K562 (cell line): ENCODE measurements around the gene FSCN2. TPM values are rescaled to one million over a fixed set of nuclear protein-coding genes. Genes with fewer than 3 reads are reported as not detected.
A peak's percentile ranks its signal among the peaks of the same experiment; 100 is the strongest.

Experiments
- ATF4 ChIP-seq: fragments of 450-650 bp; formaldehyde crosslinking; IDR thresholded peaks from 2 replicates; pipeline ENCODE4 v1.4.0; 2022; ENCODE audit warnings: mild to moderate bottlenecking, moderate library complexity
- CC2D1A ChIP-seq: fragments of 450-650 bp; IDR thresholded peaks from 2 replicates; pipeline ENCODE4 v1.6.1; 2017; ENCODE audit warnings: mild to moderate bottlenecking
- CEBPB ChIP-seq: fragments of 450-650 bp; IDR thresholded peaks from 2 replicates; pipeline ENCODE4 v1.6.1; 2016; ENCODE audit warnings: missing genetic modification characterization, missing compliant biosample characterization
- CREBBP ChIP-seq: IDR thresholded peaks from one replicate; pipeline ENCODE4 v1.6.1; 2012; ENCODE audit warnings: low read depth, mild to moderate bottlenecking, control low read depth, inconsistent platforms, low read length
- DACH1 ChIP-seq: fragments of 450-650 bp; IDR thresholded peaks from 2 replicates; pipeline ENCODE4 v1.6.1; 2018; ENCODE audit not compliant: partially characterized antibody
- GABPA ChIP-seq: fragments of 200-800 bp; sonication (Bioruptor generic); conservative IDR thresholded peaks from 2 replicates; pipeline ENCODE4 v1.6.1; 2016; ENCODE audit warnings: low read depth, missing genetic modification characterization, missing compliant biosample characterization
- HEY1 ChIP-seq: fragments of 250-450 bp; sonication (Bioruptor Pico); IDR thresholded peaks from 2 replicates; pipeline ENCODE4 v1.5.0; 2020; ENCODE audit warnings: mild to moderate bottlenecking, moderate library complexity, borderline replicate concordance
- HLTF ChIP-seq: fragments of 450-650 bp; IDR thresholded peaks from 2 replicates; pipeline ENCODE4 v1.6.1; 2016
- JUND ChIP-seq, 2 experiments: IDR thresholded peaks; 2 replicates in 1 of 2; 3 replicates in 1 of 2; pipeline ENCODE4 v1.6.1; 2011; ENCODE audit warnings: borderline replicate concordance in 2 of 2, low read depth in 2 of 2, low read length in 2 of 2, improper control_type of control experiment in 1 of 2, missing biosample characterization in 1 of 2, missing genetic modification characterization in 1 of 2, missing genetic modification reagents in 1 of 2
- MTA1 ChIP-seq: fragments of 450-650 bp; IDR thresholded peaks from 2 replicates; pipeline ENCODE4 v1.6.1; 2017; ENCODE audit warnings: borderline replicate concordance
- NBN ChIP-seq: fragments of 450-650 bp; IDR thresholded peaks from 2 replicates; pipeline ENCODE4 v1.6.1; 2016; ENCODE audit warnings: low read depth, mild to moderate bottlenecking
- NFE2 ChIP-seq: IDR thresholded peaks from 2 replicates; pipeline ENCODE4 v1.6.1; 2014; ENCODE audit warnings: antibody characterized with exemption, low read depth
- NFIX ChIP-seq: fragments of 250-450 bp; sonication (Bioruptor Pico); IDR thresholded peaks from 2 replicates; pipeline ENCODE4 v1.4.0; 2020; ENCODE audit warnings: low read depth, mild to moderate bottlenecking, moderate library complexity
- NR1H2 ChIP-seq: sonication (generic); formaldehyde crosslinking; IDR thresholded peaks from 2 replicates; pipeline ENCODE4 v1.4.0; 2020; ENCODE audit warnings: mild to moderate bottlenecking, missing genetic modification reagents
- NR2C1 ChIP-seq, 2 experiments: fragments of 450-650 bp; IDR thresholded peaks; 2 replicates each; pipeline ENCODE4 v1.6.1; 2017; ENCODE audit warnings: mild to moderate bottlenecking in 2 of 2, antibody characterized with exemption in 1 of 2, inconsistent platforms in 1 of 2, missing compliant biosample characterization in 1 of 2, missing genetic modification characterization in 1 of 2
- PCBP1 ChIP-seq: fragments of 200-400 bp; formaldehyde crosslinking; IDR thresholded peaks from 2 replicates; pipeline ENCODE4 v1.6.1; 2018; ENCODE audit warnings: mild to moderate bottlenecking, low read depth, low read length; ENCODE audit not compliant: poor library complexity, severe bottlenecking
- PTRF ChIP-seq: fragments of 450-650 bp; IDR thresholded peaks from 2 replicates; pipeline ENCODE4 v1.6.1; 2016; ENCODE audit warnings: mild to moderate bottlenecking, missing genetic modification characterization, missing compliant biosample characterization
- RHOXF2B ChIP-seq: fragments of 250-450 bp; sonication (Bioruptor Pico); conservative IDR thresholded peaks from 2 replicates; pipeline ENCODE4 v1.5.1; 2021
- SLC30A9 ChIP-seq: fragments of 250-450 bp; sonication (Bioruptor Pico); IDR thresholded peaks from 2 replicates; pipeline ENCODE4 v1.8.0; 2022; ENCODE audit warnings: mild to moderate bottlenecking, moderate library complexity
- ZBTB17 ChIP-seq: fragments of 450-650 bp; formaldehyde crosslinking; IDR thresholded peaks from 2 replicates; pipeline ENCODE4 v1.4.0; 2020; ENCODE audit warnings: mild to moderate bottlenecking
- ZNF232 ChIP-seq: sonication (generic); formaldehyde crosslinking; IDR thresholded peaks from 2 replicates; pipeline ENCODE4 v1.8.0; 2022; ENCODE audit warnings: mild to moderate bottlenecking, missing genetic modification reagents
- ZNF445 ChIP-seq: fragments of 250-450 bp; sonication (Bioruptor Pico); IDR thresholded peaks from 2 replicates; pipeline ENCODE4 v1.4.0; 2020; ENCODE audit warnings: low read depth, mild to moderate bottlenecking, moderate library complexity
- ZNF696 ChIP-seq: fragments of 250-450 bp; sonication (Bioruptor Pico); conservative IDR thresholded peaks from 2 replicates; pipeline ENCODE4 v1.4.0; 2020; ENCODE audit warnings: mild to moderate bottlenecking, moderate library complexity
- ZNF766 ChIP-seq: fragments of 200-800 bp; sonication (Bioruptor generic); conservative IDR thresholded peaks from 2 replicates; pipeline ENCODE4 v1.6.1; 2016; ENCODE audit warnings: missing genetic modification characterization, missing compliant biosample characterization
- polyA plus RNA-seq, 8 experiments: library from polyadenylated mRNA; depleted of rRNA in 4 of 8; stranded (reverse) in 5 of 8; unstranded in 3 of 8; fragments of >200 nt; fragmentation: Nextera tagmentation in 2 of 8; fragmentation: Illumina TruSeq in 1 of 8; extraction: Ambion mirVana in 2 of 8; extraction: Trizol in 1 of 8; gene quantifications; 2 replicates each; pipeline versions ENCODE4 v1.2.1 to v1.2.3, GENCODE V29; 2011 to 2014; ENCODE audit warnings: inconsistent platforms in 1 of 8, missing spikeins in 1 of 8
- total RNA-seq, 7 experiments: library from RNA; depleted of rRNA in 6 of 7; stranded (reverse); fragments of >200 nt in 6 of 7; fragmentation: Illumina TruSeq in 2 of 7; extraction: Trizol in 2 of 7; gene quantifications; 2 replicates each; pipeline versions ENCODE4 v1.2.1 to v1.2.3, GENCODE V29; 2011 to 2021; ENCODE audit warnings: low replicate concordance in 1 of 7
- TF ChIP-seq, protein P1 (sequence below): sonication (generic); formaldehyde crosslinking; IDR thresholded peaks from 2 replicates; pipeline ENCODE4 v1.8.1; 2022; ENCODE audit warnings: missing genetic modification reagents

Gene FSCN2
- total and polyA plus RNA-seq, 9 of the 15 experiments (the other 6 are each of a cell fraction or from before 2014, with no cell fraction given): 0.08 TPM; not detected in 8

DNA sequence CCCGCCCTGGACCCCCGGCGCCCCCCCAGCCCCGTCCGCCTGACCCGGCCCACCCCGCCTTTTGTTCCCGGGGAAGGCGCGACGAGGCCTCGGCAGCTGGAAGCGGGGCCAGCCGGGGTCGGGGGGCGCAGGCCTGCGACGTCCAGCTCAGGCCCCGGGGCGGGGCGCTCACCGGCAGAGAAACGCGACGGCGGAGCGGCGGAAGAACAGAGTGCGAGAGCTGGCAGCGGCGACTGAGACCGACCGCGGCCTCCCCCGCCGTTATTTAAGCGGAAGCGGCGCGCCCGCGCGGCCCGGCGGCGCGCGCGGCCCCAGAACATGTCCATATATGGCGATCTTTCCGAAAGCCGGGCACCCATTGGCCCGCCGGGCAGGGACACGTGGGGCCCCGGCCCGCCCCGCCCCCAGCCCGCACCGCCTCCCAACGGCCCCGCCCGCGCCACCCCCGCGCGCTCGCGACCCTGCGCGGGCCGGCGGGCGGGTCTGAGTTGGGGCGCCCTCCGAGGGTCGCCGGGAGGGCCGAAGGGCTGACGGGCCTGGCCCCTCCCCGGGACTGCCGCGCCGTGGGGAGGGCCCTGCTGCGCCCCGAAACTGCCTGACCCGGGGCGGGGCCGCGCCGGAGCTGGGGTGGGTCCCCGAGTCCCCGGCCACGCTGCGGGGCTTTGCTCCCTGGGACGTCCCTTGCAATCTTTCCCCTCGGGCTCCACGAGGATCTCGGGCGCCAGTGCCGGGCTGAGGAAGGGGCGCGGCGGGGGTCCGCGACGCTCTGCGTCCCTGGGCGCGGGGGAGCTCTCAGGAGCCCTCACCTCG lies 15.4 kb upstream of the FSCN2 start, which contains the start of gene ACTG1 (continued):
- no peak for TF ChIP-seq NBN
- TF ChIP-seq ATF4 (CRISPR knock-in tag): no peak
- TF ChIP-seq ZBTB17 (CRISPR knock-in tag): peak; percentile 51; the same call in 1 of the 2 replicates
- TF ChIP-seq CEBPB (tag): no peak
- TF ChIP-seq ZNF445 (CRISPR knock-in tag): no peak
- TF ChIP-seq NR1H2: no peak
- TF ChIP-seq, protein P1, sequence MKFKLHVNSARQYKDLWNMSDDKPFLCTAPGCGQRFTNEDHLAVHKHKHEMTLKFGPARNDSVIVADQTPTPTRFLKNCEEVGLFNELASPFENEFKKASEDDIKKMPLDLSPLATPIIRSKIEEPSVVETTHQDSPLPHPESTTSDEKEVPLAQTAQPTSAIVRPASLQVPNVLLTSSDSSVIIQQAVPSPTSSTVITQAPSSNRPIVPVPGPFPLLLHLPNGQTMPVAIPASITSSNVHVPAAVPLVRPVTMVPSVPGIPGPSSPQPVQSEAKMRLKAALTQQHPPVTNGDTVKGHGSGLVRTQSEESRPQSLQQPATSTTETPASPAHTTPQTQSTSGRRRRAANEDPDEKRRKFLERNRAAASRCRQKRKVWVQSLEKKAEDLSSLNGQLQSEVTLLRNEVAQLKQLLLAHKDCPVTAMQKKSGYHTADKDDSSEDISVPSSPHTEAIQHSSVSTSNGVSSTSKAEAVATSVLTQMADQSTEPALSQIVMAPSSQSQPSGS (CRISPR knock-in tag): no peak
- no peak for TF ChIP-seq CC2D1A
- no peak for TF ChIP-seq HLTF
- peak; percentile 63; the same call in 1 of the 2 replicates for TF ChIP-seq GABPA (tag)
- TF ChIP-seq SLC30A9: no peak
- TF ChIP-seq JUND (IDR thresholded peaks at IDR 0.05; ENCODE audit: borderline replicate concordance, low read depth, low read length): peak; percentile 25; the same call in 1 of the 2 replicates
- TF ChIP-seq JUND (tag; IDR thresholded peaks at IDR 0.05; ENCODE audit: borderline replicate concordance, low read depth, low read length): no peak
- peak; percentile 96 for TF ChIP-seq ZNF766
- no peak for TF ChIP-seq MTA1
- TF ChIP-seq NFIX: no peak
- TF ChIP-seq RHOXF2B (CRISPR knock-in tag): no peak
- TF ChIP-seq NR2C1 (IDR thresholded peaks at IDR 0.05): no peak
- TF ChIP-seq NR2C1 (tag; IDR thresholded peaks at IDR 0.05): no peak
- no peak for TF ChIP-seq PCBP1
- no peak for TF ChIP-seq NFE2
- TF ChIP-seq DACH1: no peak
- TF ChIP-seq CREBBP: no peak
- no peak for TF ChIP-seq PTRF (tag)
- TF ChIP-seq ZNF696: no peak
- TF ChIP-seq HEY1 (CRISPR knock-in tag): no peak
- TF ChIP-seq ZNF232 (CRISPR knock-in tag): no peak
